ENCODE data around the gene DNHD1.
"Not testable (repeated sequence)": the region's sequence is repeated elsewhere in the genome, so short reads cannot be mapped to it uniquely, and the experiment has no call there.

The DNHD1 gene

DNA sequence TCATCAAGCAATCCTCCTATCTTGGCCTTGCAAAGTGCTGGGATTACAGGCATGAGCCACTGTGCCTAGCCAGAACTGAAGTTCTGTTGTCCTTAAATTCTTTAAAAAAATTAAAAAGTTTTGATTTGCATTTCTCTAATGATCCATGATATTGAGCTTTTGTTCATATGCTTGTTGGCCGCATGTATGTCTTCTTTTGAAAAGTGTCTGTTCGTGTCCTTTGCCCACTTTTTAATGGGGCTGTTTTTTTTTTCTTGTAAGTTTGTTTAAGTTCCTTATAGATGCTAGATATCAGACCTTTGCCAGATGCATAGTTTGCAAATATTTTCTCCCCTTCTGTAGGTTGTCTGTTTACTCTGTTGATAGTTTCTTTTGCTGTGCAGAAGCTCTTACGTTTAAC lies 24.9 kb downstream of the DNHD1 start:
- H3K4me1 ChIP-seq (ENCODE audit: control insufficient read depth, insufficient read depth, low read length); H3K9ac ChIP-seq (ENCODE audit: low read length); H3K27ac ChIP-seq (ENCODE audit: low read depth, low read length); H3K4me3 ChIP-seq (ENCODE audit: low read length); H3K36me3 ChIP-seq (ENCODE audit: control insufficient read depth, insufficient read depth, low read length); H3K27me3 ChIP-seq (ENCODE audit: control insufficient read depth, insufficient read depth, low read length): not testable (repeated sequence)

DNA sequence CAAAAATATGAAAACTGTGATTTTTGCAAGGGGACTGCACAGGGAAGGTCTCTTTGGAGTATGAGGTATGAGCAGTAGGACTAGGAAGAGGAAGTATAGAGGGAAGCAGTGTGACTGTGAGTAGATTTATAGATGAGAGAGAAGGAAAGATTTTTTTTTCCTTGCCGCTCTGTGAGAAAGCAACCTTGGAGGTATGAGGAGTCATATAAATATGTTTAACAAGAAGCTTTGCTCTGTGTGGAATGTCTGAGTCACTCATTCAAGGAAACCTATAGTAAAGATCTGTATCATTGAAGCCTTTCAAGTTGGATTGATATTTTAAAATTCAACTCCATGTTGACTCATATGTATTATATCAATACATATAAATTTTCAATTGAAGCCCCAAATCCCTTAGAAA lies 26.2 kb downstream of the DNHD1 start:
- Histone ChIP-seq H3K27ac (ENCODE audit: low read depth, low read length) (no peak overlapping the region), H3K4me1 (ENCODE audit: control insufficient read depth, insufficient read depth, low read length) (no peaks in the 10 kb centered on the region), H3K4me3 (ENCODE audit: low read length) (no peak overlapping the region), H3K9ac (ENCODE audit: low read length) (no peak overlapping the region), H3K27me3 (ENCODE audit: control insufficient read depth, insufficient read depth, low read length) (no peaks in the 10 kb centered on the region), H3K36me3 (ENCODE audit: control insufficient read depth, insufficient read depth, low read length) (no peaks in the 10 kb centered on the region)

DNA sequence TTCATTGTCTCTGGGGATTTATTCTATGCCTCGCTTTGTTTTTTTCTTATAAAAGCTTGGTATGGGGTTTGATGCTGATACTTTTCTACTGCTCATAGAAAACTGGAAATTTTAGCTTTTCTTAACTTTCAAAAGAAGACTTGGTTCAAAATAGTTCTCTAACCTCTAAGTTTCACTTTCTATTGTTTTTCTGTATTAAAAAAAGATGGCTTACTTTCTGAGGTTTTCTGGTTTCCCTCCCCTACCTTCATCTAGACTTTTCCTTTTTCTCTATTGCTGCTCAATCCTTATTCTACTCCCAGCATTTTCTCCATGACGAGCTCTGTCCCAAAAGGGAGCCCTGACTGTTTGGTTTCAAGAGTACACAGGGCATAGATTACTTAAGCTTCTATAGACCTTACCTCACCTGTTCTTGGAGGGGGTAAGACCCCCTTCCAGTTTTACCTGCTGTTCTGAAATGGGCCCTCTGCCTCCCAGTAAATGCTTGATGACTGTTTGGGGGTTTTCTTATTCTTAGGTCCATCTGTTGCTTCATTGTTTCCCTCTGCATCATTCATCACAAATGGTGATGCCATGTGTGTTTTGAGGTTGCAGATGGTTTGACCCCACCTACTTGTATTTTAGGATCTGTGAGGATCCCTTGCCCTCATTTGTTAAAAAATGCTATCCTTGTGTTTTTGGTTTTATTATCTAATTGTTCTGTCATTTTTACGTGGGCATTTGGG lies 29.5 kb downstream of the DNHD1 start:
- Histone ChIP-seq H3K27me3 (ENCODE audit: control insufficient read depth, insufficient read depth, low read length) (no peaks in the 10 kb centered on the region), H3K4me3 (ENCODE audit: low read length) (no peak overlapping the region), H3K27ac (ENCODE audit: low read depth, low read length) (no peak overlapping the region), H3K4me1 (ENCODE audit: control insufficient read depth, insufficient read depth, low read length) (no peaks in the 10 kb centered on the region), H3K9ac (ENCODE audit: low read length) (no peak overlapping the region), H3K36me3 (ENCODE audit: control insufficient read depth, insufficient read depth, low read length) (no peaks in the 10 kb centered on the region)

DNA sequence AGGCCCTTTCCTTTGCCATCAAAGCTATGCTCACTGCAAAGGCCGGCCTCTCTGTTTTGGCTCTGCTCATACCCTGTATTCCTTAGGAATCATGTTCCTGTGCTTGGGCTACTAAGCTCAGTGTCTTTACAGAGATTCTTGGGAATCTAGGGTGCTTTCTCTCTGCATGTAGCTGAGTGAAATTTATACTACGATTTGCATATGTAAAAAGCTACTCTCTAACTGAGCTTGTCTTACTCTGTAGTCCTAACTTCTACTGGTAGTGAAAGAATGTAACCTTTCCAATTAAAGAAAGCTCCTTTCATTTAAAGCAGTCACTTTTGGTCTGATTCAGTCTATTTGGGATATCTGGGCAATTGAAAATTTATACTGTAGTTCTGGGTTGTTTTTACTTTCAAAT lies 32.2 kb downstream of the DNHD1 start:
- Histone ChIP-seq H3K4me1 (ENCODE audit: control insufficient read depth, insufficient read depth, low read length) (no peaks in the 10 kb centered on the region), H3K27ac (ENCODE audit: low read depth, low read length) (no peak overlapping the region), H3K9ac (ENCODE audit: low read length) (no peak overlapping the region), H3K4me3 (ENCODE audit: low read length) (no peak overlapping the region), H3K36me3 (ENCODE audit: control insufficient read depth, insufficient read depth, low read length) (peaks cover 4% of the 10 kb centered on the region), H3K27me3 (ENCODE audit: control insufficient read depth, insufficient read depth, low read length) (no peaks in the 10 kb centered on the region)

DNA sequence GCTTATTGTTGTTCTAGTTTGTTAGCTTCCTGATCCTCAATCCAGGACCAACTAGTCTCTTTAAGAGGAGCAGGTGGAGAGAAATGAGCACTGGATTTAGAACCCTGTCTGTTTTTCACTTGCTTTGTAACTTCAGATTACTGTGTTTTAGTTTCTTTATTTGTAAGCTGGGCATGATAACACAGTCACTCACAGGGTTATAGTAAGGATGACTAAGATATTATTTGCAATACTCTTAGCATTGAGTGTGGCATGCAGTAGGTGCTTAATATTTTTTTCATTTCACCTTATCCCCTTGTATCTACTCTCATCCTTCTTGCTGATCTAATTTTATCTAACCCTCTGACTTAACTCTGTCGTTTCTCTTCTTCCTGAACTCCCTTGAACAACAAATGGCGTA lies 33.8 kb downstream of the DNHD1 start:
- H3K4me3 ChIP-seq (ENCODE audit: low read length), result no peak overlapping the region
- no peaks in the 10 kb centered on the region for H3K4me1 ChIP-seq (ENCODE audit: control insufficient read depth, insufficient read depth, low read length)
- no peaks in the 10 kb centered on the region for H3K27me3 ChIP-seq (ENCODE audit: control insufficient read depth, insufficient read depth, low read length)
- peaks cover 4% of the 10 kb centered on the region for H3K36me3 ChIP-seq (ENCODE audit: control insufficient read depth, insufficient read depth, low read length)
- no peak overlapping the region for H3K27ac ChIP-seq (ENCODE audit: low read depth, low read length)
- H3K9ac ChIP-seq (ENCODE audit: low read length), result no peak overlapping the region

DNA sequence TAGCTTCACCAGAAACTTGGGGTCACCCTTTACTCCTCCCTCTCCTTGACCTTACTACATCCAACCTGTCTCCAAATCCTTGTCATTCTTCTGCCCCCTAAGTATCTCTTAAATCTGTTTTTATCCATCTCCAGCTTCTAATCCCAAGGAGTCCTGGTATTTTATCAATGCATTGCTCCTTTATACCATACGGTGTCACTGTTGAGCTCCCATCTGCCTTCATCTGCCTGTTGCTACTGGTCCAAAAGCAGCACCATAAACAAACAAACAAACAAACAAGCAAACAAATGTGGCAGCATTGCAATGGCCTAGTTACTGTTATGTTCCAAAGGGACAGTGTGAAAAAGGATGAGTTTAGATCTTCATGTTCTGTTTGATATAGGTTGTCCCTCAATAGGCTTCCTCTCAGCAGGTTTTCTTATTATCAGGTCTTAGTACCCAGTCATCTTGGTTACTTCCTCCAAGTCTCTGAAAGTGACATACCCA lies 34.2 kb downstream of the DNHD1 start:
- Histone ChIP-seq H3K9ac (ENCODE audit: low read length) (no peak overlapping the region), H3K4me3 (ENCODE audit: low read length) (no peak overlapping the region), H3K36me3 (ENCODE audit: control insufficient read depth, insufficient read depth, low read length) (peaks cover 4% of the 10 kb centered on the region), H3K27me3 (ENCODE audit: control insufficient read depth, insufficient read depth, low read length) (no peaks in the 10 kb centered on the region), H3K27ac (ENCODE audit: low read depth, low read length) (no peak overlapping the region), H3K4me1 (ENCODE audit: control insufficient read depth, insufficient read depth, low read length) (no peaks in the 10 kb centered on the region)

DNA sequence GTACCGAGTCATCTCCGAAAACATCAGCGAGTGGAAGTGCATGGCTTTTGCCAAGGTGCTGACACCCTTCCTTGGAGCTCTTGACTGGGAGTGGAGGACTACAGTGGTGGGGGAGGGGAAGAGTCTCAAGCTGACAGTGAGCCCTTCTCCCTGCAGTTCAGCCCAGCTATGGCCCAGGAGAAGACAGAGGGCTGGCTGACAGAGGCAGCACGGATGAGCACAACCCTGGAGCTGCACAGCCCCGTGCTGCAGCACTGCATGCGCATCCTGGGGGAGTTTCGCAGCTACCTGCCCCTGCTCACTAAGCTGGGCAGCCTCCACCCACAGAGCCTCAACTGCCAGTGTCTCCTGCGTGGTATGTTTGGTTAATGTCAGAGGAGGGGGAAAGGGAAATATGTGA lies 41.4 kb downstream of the DNHD1 start:
- Histone ChIP-seq H3K36me3 (ENCODE audit: control insufficient read depth, insufficient read depth, low read length) (no peaks in the 10 kb centered on the region), H3K4me3 (ENCODE audit: low read length) (no peak overlapping the region), H3K4me1 (ENCODE audit: control insufficient read depth, insufficient read depth, low read length) (no peaks in the 10 kb centered on the region), H3K27me3 (ENCODE audit: control insufficient read depth, insufficient read depth, low read length) (no peaks in the 10 kb centered on the region), H3K9ac (ENCODE audit: low read length) (no peak overlapping the region), H3K27ac (ENCODE audit: low read depth, low read length) (no peak overlapping the region)

DNA sequence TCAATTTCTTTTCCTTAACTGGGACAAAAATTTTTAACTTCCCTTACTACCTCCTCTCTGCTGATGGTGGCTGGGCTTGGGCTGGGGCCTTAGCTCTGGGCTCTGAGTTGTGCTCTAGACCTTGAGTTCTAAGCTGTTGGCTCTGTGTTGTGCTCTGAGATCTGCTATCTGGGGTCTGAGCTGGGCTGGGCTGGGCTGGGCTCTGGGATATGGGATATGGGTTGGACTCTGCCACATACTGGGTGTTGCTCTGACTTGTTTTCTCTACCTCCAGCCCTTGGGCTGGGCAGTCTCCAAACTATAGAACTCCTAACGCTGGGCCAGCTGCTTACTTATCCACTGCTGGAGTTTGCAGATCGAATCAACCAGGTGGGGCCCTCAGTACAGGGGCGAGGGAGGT lies 41.9 kb downstream of the DNHD1 start:
- H3K36me3 ChIP-seq (ENCODE audit: control insufficient read depth, insufficient read depth, low read length), result no peaks in the 10 kb centered on the region
- H3K4me3 ChIP-seq (ENCODE audit: low read length), result no peak overlapping the region
- H3K27me3 ChIP-seq (ENCODE audit: control insufficient read depth, insufficient read depth, low read length), result no peaks in the 10 kb centered on the region
- H3K27ac ChIP-seq (ENCODE audit: low read depth, low read length), result no peak overlapping the region
- no peak overlapping the region for H3K9ac ChIP-seq (ENCODE audit: low read length)
- no peaks in the 10 kb centered on the region for H3K4me1 ChIP-seq (ENCODE audit: control insufficient read depth, insufficient read depth, low read length)

DNA sequence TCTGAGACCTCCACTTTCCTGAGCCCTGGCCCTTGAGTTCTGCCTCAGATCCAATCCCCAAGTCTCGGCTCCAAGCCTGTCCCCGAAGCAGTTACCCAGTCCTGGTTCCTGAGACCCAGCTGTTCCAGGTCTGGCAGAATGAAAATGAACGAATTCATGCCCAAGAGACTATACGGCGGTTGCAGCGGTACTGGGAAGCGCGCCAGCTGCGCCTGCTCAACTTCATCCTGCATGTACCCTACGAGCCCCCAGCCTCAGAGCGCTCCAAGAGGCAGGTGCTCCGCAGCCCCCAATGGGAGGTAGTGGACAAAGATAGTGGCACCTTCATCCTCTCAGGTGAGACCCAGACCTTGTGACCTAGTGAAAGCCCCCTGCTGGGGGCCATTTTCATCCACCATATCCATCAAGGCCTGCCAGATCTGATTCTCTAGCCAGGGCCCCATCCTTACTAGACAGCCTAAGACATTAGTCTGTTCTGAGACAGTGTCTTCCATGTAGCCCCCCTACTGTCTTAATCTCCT lies 42.7 kb downstream of the DNHD1 start:
- Histone ChIP-seq H3K36me3 (ENCODE audit: control insufficient read depth, insufficient read depth, low read length) (no peaks in the 10 kb centered on the region), H3K9ac (ENCODE audit: low read length) (no peak overlapping the region), H3K27ac (ENCODE audit: low read depth, low read length) (no peak overlapping the region), H3K27me3 (ENCODE audit: control insufficient read depth, insufficient read depth, low read length) (no peaks in the 10 kb centered on the region), H3K4me3 (ENCODE audit: low read length) (no peak overlapping the region), H3K4me1 (ENCODE audit: control insufficient read depth, insufficient read depth, low read length) (no peaks in the 10 kb centered on the region)

DNA sequence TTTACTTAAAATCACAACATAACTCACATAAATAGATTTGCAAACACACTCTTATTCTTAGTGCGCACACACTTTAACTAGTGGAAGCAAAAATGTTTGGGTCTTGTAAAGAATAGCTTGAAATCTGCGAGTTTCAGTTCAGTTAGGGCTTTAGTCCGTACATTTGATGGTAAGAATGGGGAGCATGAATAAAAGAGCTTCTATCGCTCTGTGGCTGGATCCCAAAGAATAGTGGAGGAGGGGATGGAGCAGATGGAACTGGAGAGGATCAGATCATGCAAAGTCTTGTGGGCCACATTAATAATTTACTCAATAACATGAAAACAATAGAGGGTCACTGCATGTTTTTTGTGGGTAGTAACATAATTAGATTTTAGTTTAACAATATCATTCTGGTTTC lies 44.3 kb downstream of the DNHD1 start:
- H3K9ac ChIP-seq (ENCODE audit: low read length), result no peak overlapping the region
- peaks cover 4% of the 10 kb centered on the region for H3K36me3 ChIP-seq (ENCODE audit: control insufficient read depth, insufficient read depth, low read length)
- H3K27me3 ChIP-seq (ENCODE audit: control insufficient read depth, insufficient read depth, low read length), result no peaks in the 10 kb centered on the region
- H3K4me3 ChIP-seq (ENCODE audit: low read length), result no peak overlapping the region
- H3K4me1 ChIP-seq (ENCODE audit: control insufficient read depth, insufficient read depth, low read length), result no peaks in the 10 kb centered on the region
- H3K27ac ChIP-seq (ENCODE audit: low read depth, low read length), result no peak overlapping the region

DNA sequence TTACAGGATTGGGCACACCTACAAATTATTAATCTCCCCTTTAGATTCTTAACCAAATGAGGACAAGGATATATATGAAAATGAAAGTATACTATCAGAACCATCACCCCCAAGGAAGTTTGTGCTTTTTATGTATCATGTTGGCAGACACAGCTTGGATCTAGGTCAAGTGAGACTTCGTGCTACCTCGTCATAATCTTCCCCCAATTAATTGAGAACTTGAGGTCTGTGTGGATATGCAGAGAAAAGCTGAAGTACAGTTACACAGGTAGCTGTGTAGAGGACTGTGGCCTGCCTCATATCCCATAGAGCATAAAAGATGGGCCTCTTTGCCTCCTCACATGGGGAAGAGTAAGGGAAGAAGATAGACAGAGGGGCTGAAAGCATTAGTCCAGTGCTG lies 45.6 kb downstream of the DNHD1 start:
- H3K9ac ChIP-seq (ENCODE audit: low read length), result no peak overlapping the region
- no peak overlapping the region for H3K27ac ChIP-seq (ENCODE audit: low read depth, low read length)
- H3K4me1 ChIP-seq (ENCODE audit: control insufficient read depth, insufficient read depth, low read length), result no peaks in the 10 kb centered on the region
- H3K27me3 ChIP-seq (ENCODE audit: control insufficient read depth, insufficient read depth, low read length), result no peaks in the 10 kb centered on the region
- H3K4me3 ChIP-seq (ENCODE audit: low read length), result no peak overlapping the region
- peaks cover 4% of the 10 kb centered on the region for H3K36me3 ChIP-seq (ENCODE audit: control insufficient read depth, insufficient read depth, low read length)

DNA sequence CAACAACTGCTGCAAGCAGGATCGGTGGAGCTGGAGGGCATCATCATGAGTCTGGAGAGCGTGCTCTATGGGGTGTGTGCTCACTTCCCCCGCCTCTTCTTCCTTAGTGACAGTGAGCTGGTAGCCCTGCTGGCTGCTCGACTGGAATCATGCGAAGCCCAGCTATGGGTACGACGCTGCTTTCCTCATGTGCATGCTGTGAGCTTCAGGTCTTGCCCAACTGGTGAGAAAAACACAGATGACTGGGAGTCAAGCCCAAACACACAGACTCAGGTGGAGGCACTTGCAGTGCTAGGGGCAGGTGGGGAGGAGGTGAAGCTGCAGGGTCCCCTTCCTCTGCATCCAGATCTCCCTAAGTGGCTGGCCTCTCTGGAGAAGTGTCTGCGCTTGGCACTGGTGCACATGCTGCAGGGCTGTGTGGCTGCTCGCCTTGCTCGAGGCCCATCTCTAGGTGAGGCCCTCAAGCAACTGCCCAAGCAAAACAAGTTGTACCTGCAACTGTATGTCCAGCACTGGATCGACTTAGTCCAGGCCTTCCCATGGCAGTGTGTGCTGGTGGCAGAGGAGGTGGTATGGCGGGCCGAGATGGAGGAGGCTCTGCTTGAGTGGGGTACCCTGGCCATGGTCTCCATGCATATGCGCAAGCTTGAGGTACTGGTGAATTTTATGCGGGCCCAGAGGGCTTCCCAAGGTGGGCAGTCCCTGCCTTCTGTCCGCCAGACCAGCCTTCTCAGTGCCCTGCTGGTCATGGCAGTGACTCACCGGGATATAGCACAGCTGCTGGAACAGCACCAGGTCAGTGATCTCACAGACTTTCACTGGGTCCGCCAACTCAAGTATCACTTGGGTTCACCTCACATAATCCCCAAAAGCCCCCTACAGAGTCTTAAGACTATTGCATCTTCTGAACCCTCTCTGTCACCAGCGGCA lies 48.1 kb downstream of the DNHD1 start:
- no peaks in the 10 kb centered on the region for H3K4me1 ChIP-seq (ENCODE audit: control insufficient read depth, insufficient read depth, low read length)
- no peaks in the 10 kb centered on the region for H3K27me3 ChIP-seq (ENCODE audit: control insufficient read depth, insufficient read depth, low read length)
- H3K27ac ChIP-seq (ENCODE audit: low read depth, low read length), result no peak overlapping the region
- H3K36me3 ChIP-seq (ENCODE audit: control insufficient read depth, insufficient read depth, low read length), result peaks cover 4% of the 10 kb centered on the region
- H3K9ac ChIP-seq (ENCODE audit: low read length), result no peak overlapping the region
- no peak overlapping the region for H3K4me3 ChIP-seq (ENCODE audit: low read length)

All from rectal smooth muscle tissue (tissue), 1 donor.